DND-41 (cell line): ENCODE data around the gene CASR.

Experiments used
- EZH2 ChIP-seq: IDR thresholded peaks from 3 replicates; pipeline ENCODE4 v1.6.1; 2012; ENCODE audit warnings: borderline replicate concordance, low read depth, mild to moderate bottlenecking, moderate library complexity, low read length, inconsistent platforms; ENCODE audit not compliant: severe bottlenecking
- TF ChIP-seq, protein P1 (sequence below): IDR thresholded peaks from 2 replicates; pipeline ENCODE4 v1.5.1; 2012; ENCODE audit warnings: borderline replicate concordance, low read length, moderate library complexity, mild to moderate bottlenecking; ENCODE audit not compliant: poor library complexity, severe bottlenecking; ENCODE audit errors: extremely low read depth

DNA sequence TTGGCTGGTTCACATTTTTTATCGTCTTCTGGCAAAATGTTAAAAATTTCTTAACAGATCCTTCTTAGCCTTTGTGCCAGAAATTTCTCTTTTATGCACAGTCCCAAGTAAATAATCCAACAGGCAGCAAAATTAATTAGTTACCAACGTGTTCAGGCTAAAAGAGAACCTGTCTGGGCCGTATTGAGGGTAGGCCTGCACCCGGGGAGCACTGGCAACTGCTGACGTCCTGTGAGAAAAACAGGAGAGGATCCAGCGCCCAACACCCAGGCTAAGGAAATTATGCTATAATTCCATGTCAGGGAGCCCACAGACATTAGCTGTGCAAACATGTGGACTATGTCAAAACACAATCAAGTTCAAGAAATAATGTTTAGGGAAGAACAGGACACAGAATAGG, 110.9 kb downstream of the CASR start:
- TF ChIP-seq, protein P1, sequence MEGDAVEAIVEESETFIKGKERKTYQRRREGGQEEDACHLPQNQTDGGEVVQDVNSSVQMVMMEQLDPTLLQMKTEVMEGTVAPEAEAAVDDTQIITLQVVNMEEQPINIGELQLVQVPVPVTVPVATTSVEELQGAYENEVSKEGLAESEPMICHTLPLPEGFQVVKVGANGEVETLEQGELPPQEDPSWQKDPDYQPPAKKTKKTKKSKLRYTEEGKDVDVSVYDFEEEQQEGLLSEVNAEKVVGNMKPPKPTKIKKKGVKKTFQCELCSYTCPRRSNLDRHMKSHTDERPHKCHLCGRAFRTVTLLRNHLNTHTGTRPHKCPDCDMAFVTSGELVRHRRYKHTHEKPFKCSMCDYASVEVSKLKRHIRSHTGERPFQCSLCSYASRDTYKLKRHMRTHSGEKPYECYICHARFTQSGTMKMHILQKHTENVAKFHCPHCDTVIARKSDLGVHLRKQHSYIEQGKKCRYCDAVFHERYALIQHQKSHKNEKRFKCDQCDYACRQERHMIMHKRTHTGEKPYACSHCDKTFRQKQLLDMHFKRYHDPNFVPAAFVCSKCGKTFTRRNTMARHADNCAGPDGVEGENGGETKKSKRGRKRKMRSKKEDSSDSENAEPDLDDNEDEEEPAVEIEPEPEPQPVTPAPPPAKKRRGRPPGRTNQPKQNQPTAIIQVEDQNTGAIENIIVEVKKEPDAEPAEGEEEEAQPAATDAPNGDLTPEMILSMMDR: no peak
- no peak for TF ChIP-seq EZH2
